ENCODE results near the gene CCR7.

Gene CCR7

GRCh38 chr17:40530531-40530994, 34.7 kb downstream of the CCR7 start:
- H3K27ac ChIP-seq (ENCODE audit: low read depth, low read length): no peak overlapping the region
- peaks cover 13% of the 10 kb centered on the region for H3K4me1 ChIP-seq (ENCODE audit: control insufficient read depth, insufficient read depth, low read length)
- no peaks in the 10 kb centered on the region for H3K36me3 ChIP-seq (ENCODE audit: control insufficient read depth, insufficient read depth, low read length)
- H3K27me3 ChIP-seq (ENCODE audit: control insufficient read depth, insufficient read depth, low read length): no peaks in the 10 kb centered on the region
- H3K4me3 ChIP-seq (ENCODE audit: low read length): no peak overlapping the region
- no peak overlapping the region for H3K9ac ChIP-seq (ENCODE audit: low read length)

GRCh38 chr17:40529991-40530390, 35.3 kb downstream of the CCR7 start:
- Histone ChIP-seq H3K36me3 (ENCODE audit: control insufficient read depth, insufficient read depth, low read length) (no peaks in the 10 kb centered on the region), H3K27me3 (ENCODE audit: control insufficient read depth, insufficient read depth, low read length) (no peaks in the 10 kb centered on the region), H3K27ac (ENCODE audit: low read depth, low read length) (no peak overlapping the region), H3K4me1 (ENCODE audit: control insufficient read depth, insufficient read depth, low read length) (peaks cover 13% of the 10 kb centered on the region), H3K4me3 (ENCODE audit: low read length) (no peak overlapping the region), H3K9ac (ENCODE audit: low read length) (no peak overlapping the region)

- peaks cover 13% of the 10 kb centered on the region for H3K4me1 ChIP-seq (ENCODE audit: control insufficient read depth, insufficient read depth, low read length)
- no peak overlapping the region for H3K4me3 ChIP-seq (ENCODE audit: low read length)
- no peaks in the 10 kb centered on the region for H3K27me3 ChIP-seq (ENCODE audit: control insufficient read depth, insufficient read depth, low read length)
- no peaks in the 10 kb centered on the region for H3K36me3 ChIP-seq (ENCODE audit: control insufficient read depth, insufficient read depth, low read length)
- H3K9ac ChIP-seq (ENCODE audit: low read length): no peak overlapping the region
- no peak overlapping the region for H3K27ac ChIP-seq (ENCODE audit: low read depth, low read length)
Measured at GRCh38 chr17:40528692-40529417, 36.4 kb downstream of the CCR7 start.

- Histone ChIP-seq H3K27ac (ENCODE audit: low read depth, low read length) (no peak overlapping the region), H3K9ac (ENCODE audit: low read length) (no peak overlapping the region), H3K4me1 (ENCODE audit: control insufficient read depth, insufficient read depth, low read length) (no peaks in the 10 kb centered on the region), H3K27me3 (ENCODE audit: control insufficient read depth, insufficient read depth, low read length) (no peaks in the 10 kb centered on the region), H3K36me3 (ENCODE audit: control insufficient read depth, insufficient read depth, low read length) (no peaks in the 10 kb centered on the region), H3K4me3 (ENCODE audit: low read length) (no peak overlapping the region)
Measured at GRCh38 chr17:40526668-40527067, 38.6 kb downstream of the CCR7 start.

- Histone ChIP-seq H3K4me3 (ENCODE audit: low read length) (no peak overlapping the region), H3K4me1 (ENCODE audit: control insufficient read depth, insufficient read depth, low read length) (no peaks in the 10 kb centered on the region), H3K36me3 (ENCODE audit: control insufficient read depth, insufficient read depth, low read length) (no peaks in the 10 kb centered on the region), H3K27me3 (ENCODE audit: control insufficient read depth, insufficient read depth, low read length) (no peaks in the 10 kb centered on the region), H3K27ac (ENCODE audit: low read depth, low read length) (no peak overlapping the region), H3K9ac (ENCODE audit: low read length) (no peak overlapping the region)
Measured at GRCh38 chr17:40525294-40525693, 40.0 kb downstream of the CCR7 start.

- no peaks in the 10 kb centered on the region for H3K27me3 ChIP-seq (ENCODE audit: control insufficient read depth, insufficient read depth, low read length)
- H3K4me1 ChIP-seq (ENCODE audit: control insufficient read depth, insufficient read depth, low read length): no peaks in the 10 kb centered on the region
- no peak overlapping the region for H3K27ac ChIP-seq (ENCODE audit: low read depth, low read length)
- H3K36me3 ChIP-seq (ENCODE audit: control insufficient read depth, insufficient read depth, low read length): no peaks in the 10 kb centered on the region
- H3K4me3 ChIP-seq (ENCODE audit: low read length): no peak overlapping the region
- no peak overlapping the region for H3K9ac ChIP-seq (ENCODE audit: low read length)
Measured at GRCh38 chr17:40524243-40524965, 40.9 kb downstream of the CCR7 start.

- H3K4me1 ChIP-seq (ENCODE audit: control insufficient read depth, insufficient read depth, low read length): no peaks in the 10 kb centered on the region
- H3K27me3 ChIP-seq (ENCODE audit: control insufficient read depth, insufficient read depth, low read length): no peaks in the 10 kb centered on the region
- no peak overlapping the region for H3K4me3 ChIP-seq (ENCODE audit: low read length)
- H3K9ac ChIP-seq (ENCODE audit: low read length): no peak overlapping the region
- H3K36me3 ChIP-seq (ENCODE audit: control insufficient read depth, insufficient read depth, low read length): no peaks in the 10 kb centered on the region
- no peak overlapping the region for H3K27ac ChIP-seq (ENCODE audit: low read depth, low read length)
Measured at GRCh38 chr17:40522961-40523310, 42.3 kb downstream of the CCR7 start.

- Histone ChIP-seq H3K4me1 (ENCODE audit: control insufficient read depth, insufficient read depth, low read length) (no peaks in the 10 kb centered on the region), H3K36me3 (ENCODE audit: control insufficient read depth, insufficient read depth, low read length) (no peaks in the 10 kb centered on the region), H3K27ac (ENCODE audit: low read depth, low read length) (no peak overlapping the region)
Measured at GRCh38 chr17:40522250-40522960, 42.9 kb downstream of the CCR7 start.

GRCh38 chr17:40520991-40521453, 44.2 kb downstream of the CCR7 start:
- H3K27me3 ChIP-seq (ENCODE audit: control insufficient read depth, insufficient read depth, low read length): no peaks in the 10 kb centered on the region
- no peaks in the 10 kb centered on the region for H3K4me1 ChIP-seq (ENCODE audit: control insufficient read depth, insufficient read depth, low read length)
- H3K36me3 ChIP-seq (ENCODE audit: control insufficient read depth, insufficient read depth, low read length): no peaks in the 10 kb centered on the region
- no peak overlapping the region for H3K9ac ChIP-seq (ENCODE audit: low read length)
- no peak overlapping the region for H3K4me3 ChIP-seq (ENCODE audit: low read length)
- H3K27ac ChIP-seq (ENCODE audit: low read depth, low read length): no peak overlapping the region

More at GRCh38 chr17:40522250-40522960, 42.9 kb downstream of the CCR7 start:
- Histone ChIP-seq H3K27me3 (ENCODE audit: control insufficient read depth, insufficient read depth, low read length) (no peaks in the 10 kb centered on the region), H3K9ac (ENCODE audit: low read length) (no peak overlapping the region), H3K4me3 (ENCODE audit: low read length) (no peak overlapping the region)

- Histone ChIP-seq H3K27me3 (ENCODE audit: control insufficient read depth, insufficient read depth, low read length) (no peaks in the 10 kb centered on the region), H3K36me3 (ENCODE audit: control insufficient read depth, insufficient read depth, low read length) (no peaks in the 10 kb centered on the region), H3K4me1 (ENCODE audit: control insufficient read depth, insufficient read depth, low read length) (no peaks in the 10 kb centered on the region), H3K27ac (ENCODE audit: low read depth, low read length) (no peak overlapping the region), H3K9ac (ENCODE audit: low read length) (no peak overlapping the region), H3K4me3 (ENCODE audit: low read length) (no peak overlapping the region)
Measured at GRCh38 chr17:40519089-40519775, 46.0 kb downstream of the CCR7 start.

GRCh38 chr17:40518401-40519088, 46.7 kb downstream of the CCR7 start:
- Histone ChIP-seq H3K9ac (ENCODE audit: low read length) (no peak overlapping the region), H3K27ac (ENCODE audit: low read depth, low read length) (no peak overlapping the region), H3K4me3 (ENCODE audit: low read length) (no peak overlapping the region)

More at GRCh38 chr17:40518401-40519088, 46.7 kb downstream of the CCR7 start:
- Histone ChIP-seq H3K36me3 (ENCODE audit: control insufficient read depth, insufficient read depth, low read length) (no peaks in the 10 kb centered on the region), H3K27me3 (ENCODE audit: control insufficient read depth, insufficient read depth, low read length) (no peaks in the 10 kb centered on the region), H3K4me1 (ENCODE audit: control insufficient read depth, insufficient read depth, low read length) (no peaks in the 10 kb centered on the region)
